Activated CD4-positive, alpha-beta T cell treated with anti-CD3 and anti-CD28 coated beads, Interleukin-2, amount 50 U/mL, for 16 hours (primary cell): Measurements from ENCODE around the gene NRAP.

Experiments used
- DNase-seq: peaks from one replicate; pipeline ENCODE4 v3.0.0-alpha.2; 2020

NRAP gene

DNA sequence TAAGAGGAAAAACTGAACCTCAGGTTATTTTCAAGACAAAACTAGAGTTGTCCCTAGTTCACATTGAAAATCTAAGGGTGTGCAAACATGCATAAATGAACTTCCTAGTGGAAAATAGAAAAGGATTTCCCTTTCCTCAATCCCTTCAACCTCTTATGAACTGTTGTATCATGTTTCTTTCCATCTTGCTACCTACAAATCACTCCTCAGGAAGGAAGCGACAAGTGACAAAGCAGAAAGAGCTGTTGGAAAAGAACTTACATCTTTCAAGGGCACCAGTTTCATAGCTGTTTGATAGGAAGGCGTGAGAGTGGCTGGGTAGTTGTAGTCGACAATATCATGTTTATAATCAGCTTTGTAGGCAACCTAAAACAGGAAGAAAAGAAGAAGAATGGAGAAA is 23.9 kb downstream of the NRAP start:
- no peak for DNase-seq

DNA sequence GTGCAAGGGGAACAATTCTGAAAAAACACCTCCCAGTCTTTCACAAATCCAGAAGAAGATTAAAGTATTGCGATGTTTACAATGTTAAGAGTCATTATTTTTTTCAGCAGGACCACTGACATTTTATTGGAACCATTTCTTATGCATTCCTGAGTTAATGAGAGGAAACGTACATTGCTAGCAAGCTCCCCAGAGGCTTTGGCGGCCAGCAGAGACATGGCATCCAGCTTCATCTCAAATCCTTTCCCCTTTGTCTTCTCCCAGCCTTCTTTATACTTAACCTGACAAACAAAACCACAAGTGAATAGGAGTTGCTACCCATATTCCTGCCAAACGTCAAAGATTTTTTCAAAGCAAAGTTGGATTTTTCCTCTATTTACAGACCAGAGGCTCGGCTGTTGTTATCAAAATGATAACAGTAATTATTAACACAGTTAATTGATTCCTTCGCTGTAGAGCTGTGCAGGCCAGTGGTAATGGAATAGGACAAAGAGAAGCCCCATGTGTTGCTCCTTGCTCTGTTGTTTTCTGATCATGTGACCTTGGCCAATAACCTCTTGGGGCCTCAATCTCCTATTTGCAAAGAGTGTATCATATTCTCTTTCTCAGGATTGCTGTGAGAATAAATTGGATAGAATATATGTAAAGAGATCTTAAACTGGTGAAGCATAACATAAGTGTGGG is 32.0 kb downstream of the NRAP start:
- no peak for DNase-seq

DNA sequence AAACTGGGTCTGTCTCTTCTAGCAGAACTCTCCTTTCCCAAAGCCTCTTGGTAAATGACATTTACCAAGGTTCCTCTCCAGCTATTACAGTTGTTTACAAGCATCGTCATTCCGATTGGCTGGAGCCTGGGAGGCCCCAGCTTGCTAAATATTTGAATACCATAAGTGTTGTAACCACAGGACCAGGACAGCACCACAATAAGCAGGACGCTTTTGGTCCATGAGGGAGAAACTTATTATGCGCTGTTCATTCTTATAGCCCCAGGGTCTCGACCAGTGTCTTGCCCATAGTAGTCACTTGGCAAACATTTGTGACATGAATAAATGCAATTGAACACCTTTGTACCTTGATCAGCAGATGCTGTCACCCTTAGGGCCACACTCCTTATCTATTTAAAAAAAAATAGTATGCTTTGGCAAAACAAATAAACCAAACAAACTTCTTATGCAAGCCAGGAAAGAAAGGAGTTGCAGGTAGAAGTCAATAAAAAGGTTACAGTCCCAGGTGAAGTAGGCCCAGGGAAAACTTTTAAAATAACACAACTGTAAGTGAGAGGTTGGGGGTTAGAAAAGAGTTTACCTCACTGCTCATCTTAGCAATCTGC is 32.8 kb downstream of the NRAP start:
- no peak for DNase-seq

DNA sequence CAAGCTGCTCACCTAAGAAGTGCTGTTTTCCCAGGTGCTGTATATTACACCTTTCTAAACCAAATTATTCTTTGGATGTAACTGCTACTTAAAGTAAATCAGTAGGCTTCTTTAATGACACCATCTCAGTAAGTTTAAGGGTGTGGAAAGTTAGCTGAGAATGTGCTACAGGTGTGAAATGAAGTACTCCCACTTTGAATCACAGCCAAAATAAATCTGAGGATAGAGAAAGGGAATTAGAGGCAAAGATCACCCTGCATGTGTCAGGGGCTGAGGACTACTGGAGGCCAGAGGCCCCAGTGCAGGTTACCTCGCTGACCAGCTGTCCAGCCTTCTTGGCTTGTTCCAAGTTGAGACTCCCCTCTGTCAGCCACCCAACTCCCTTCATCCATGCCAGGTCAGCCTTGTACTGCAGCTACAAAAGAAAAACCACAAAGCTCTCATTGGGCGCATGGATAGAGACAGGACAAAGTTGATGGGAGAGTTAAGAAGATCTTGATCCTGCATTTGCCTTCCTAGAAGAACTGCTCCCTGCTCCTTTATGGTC is 35.2 kb downstream of the NRAP start:
- no peak for DNase-seq

DNA sequence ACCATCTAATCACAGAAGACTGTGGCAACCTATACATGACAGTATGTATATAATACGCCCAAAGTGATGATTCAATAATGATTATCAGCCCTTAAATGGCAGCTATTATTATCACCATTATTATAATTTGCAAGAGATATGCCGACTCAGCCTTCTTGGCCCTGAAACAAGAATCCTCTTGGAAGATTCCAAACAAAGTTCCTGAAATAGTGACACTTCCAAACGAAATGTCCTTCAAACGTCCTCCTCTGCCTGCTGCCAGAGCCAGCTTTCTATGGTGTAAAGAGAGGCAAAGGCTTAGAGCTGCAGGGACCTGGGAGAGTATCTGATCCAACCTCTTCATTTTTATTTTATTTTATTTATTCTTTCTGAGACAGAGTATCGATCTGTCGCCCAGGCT is 36.0 kb downstream of the NRAP start:
- no peak for DNase-seq

DNA sequence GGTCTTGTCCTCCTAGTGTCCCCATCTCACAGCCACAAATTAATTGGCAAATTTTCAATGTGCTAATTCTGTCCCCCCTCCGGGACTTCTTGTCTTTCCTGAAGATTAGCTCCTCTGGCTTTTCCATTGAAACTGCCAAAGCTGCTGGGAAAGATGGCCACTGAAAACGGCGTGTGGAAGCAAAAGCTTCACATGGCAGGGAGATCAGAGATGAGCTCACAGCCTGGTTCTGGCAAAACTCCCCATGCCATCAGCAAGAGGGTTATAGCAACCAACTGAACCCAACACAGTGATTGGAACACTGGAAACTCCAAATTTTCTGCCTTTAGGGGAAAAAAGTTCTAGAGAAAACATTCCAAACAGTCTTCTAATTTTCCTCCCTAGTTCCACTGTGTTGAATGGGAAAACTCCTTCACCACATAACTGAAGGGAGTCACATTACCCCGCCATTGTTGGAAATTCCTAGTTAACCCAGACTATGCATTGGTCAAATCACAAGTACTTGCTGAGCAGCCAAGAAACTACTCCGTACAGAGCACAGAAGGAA is 37.0 kb downstream of the NRAP start:
- no peak for DNase-seq

DNA sequence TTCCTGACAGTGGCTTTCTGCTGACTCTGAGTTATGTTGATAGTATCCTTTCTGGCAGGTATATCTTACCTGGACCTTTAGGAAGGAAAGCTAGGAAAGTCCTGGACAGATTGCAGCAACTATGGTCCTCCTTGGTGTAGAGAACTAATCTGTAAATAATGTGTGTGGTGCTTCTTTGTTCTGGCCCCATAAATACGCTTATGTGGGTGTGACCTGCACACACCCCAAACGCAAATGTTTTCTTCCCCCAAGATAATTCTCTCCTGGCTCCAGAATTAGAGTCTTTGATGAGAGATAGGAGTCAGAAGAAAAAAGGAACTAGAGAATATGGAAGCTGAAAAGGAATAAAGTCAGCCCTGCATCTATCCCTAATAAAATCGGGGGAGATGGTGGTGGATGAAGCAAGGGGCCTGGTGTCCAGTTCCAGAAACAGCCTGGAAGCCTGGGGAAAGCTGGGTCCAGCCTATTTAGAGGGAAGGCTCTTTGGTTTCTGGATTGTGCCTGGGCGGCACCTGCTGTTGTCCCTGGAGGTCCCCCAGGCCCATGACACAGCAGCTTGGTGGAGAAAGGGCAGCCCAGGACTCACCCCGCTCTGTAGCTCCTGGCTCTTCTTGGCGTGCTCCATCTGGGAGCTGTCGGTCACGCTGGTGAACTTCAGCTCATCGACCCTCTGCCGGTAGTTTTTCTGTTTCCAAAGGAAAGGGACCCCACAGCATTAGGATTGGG is 38.2 kb downstream of the NRAP start:
- no peak for DNase-seq

DNA sequence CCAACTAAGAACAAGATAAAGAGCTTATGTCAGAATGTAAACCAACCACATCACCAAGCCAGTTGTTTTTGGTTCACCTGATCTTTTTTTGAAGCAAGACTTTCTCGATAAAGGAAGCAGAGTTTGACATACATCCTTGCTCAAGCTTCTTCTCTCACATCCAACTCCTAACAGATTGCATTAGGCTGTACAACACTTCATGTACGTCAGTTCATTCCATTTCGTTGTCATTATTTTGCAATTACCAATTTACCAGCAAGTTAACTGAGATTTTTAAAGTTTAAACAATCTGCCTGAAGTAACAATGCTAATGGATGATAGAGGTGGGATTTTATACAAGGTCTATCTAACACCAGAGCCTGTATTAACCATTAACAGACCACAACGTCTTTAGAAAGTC is 41.0 kb downstream of the NRAP start:
- DNase-seq: no peak

DNA sequence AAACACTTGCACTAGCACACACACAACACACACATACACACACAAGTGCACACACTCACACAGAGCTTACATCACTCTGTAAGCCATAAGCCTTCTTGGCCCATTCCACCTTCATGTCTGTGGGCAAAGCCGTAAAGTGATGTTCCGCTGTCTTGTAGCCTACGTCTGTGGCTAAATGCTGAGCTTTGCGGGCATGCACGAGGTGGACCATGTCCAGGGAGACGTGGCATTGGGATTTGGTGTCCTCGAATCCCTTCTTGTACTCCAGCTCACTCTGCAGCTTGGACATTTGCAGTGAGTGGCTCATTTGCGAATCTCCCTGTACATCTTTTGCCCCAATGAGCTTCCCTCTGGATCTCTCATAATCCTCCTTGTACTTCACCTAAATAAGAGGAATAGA is 42.0 kb downstream of the NRAP start:
- no peak for DNase-seq

DNA sequence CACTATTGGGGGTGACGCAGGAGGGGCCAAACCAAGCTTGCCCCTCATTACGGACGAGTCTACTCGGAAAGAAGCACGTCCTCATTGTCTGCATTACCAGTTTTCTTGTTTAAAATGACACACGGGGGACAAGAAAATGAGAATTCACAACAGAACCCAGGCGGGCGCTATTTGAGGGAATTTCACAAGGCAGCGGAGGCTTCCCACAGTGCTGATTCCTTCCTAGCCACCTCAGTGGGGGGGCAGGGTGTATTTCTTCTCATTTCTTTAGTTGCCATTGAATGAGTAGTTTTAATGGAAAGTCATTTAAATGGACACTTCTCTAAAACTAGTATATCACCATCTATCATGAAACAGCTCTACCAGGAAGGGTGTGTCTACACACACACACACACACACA is 42.9 kb downstream of the NRAP start:
- DNase-seq: no peak

DNA sequence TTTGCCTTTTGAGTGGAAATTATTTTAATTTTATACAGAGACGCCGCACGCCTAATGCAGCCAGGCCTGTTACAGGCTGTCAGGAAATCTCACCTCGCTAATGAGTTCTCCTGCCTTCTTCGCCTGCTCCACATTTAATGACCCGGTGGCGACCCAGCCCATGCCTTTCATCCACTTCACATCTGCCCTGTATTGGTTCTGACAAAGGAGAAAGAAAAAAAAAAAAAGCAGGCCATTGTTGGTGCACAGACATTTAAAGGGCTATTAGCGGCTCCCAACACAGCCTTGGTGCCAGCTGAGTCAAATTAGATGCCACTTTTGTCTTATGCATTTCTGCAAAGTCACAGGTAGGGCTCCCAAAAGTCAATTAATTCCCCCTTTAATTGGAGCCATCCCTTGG is 43.3 kb downstream of the NRAP start:
- no peak for DNase-seq

DNA sequence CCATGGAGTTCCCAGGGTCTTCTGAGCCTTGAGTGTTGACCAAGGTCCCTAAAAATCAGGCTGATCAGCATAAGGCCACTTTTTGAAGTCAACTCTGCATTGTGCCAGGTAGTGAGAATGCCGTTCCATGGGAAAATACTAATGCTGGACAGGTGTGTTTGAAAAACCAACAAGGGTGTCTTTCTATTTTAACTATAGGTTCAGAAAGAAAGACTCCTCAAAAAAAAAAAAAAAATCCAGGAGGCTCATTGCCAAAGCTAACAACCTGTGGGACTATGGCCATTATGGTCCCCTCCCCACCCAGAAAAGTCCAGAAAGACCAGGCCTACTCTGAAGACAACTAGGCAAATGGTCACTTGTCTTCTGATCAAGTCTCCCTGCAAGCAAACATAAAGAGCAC is 44.4 kb downstream of the NRAP start:
- DNase-seq: no peak

DNA sequence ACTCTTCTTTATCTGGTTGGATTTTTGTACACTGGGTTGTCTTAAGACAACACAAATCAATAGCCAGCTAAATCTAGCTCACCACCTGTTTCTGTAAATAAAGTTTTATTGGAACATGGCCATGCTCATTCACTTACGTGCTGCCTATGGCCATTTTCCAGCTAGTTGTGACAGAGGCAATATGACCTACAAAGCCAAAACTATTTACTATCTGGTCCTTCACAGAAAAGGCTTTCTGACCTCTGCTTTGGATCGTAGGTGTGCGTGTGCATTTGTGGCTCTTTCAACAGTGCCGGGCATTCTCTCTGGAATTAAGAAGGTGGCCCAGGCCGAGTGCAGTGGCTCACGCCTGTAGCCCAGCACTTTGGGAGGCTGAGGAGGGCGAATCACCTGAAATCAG is 45.5 kb downstream of the NRAP start:
- no peak for DNase-seq

DNA sequence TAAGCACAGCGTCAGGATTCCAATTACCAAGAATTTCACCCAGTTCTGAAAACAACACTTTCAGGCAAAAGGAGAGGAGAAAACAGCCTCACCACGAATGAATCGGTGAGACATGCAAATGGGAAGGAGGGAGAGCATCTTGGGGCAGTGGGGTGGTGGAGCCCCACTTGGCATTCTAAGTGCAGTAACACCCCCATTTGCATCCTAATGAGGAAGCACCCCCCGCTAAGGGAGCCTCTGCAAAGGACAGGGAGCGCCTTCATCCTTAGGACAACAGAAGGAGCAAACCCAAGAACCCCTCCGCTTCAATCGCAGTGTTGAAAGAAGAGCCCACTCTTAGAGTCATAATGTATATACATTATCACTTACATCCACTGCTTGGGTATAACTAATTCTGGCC is 46.8 kb downstream of the NRAP start:
- no peak for DNase-seq

DNA sequence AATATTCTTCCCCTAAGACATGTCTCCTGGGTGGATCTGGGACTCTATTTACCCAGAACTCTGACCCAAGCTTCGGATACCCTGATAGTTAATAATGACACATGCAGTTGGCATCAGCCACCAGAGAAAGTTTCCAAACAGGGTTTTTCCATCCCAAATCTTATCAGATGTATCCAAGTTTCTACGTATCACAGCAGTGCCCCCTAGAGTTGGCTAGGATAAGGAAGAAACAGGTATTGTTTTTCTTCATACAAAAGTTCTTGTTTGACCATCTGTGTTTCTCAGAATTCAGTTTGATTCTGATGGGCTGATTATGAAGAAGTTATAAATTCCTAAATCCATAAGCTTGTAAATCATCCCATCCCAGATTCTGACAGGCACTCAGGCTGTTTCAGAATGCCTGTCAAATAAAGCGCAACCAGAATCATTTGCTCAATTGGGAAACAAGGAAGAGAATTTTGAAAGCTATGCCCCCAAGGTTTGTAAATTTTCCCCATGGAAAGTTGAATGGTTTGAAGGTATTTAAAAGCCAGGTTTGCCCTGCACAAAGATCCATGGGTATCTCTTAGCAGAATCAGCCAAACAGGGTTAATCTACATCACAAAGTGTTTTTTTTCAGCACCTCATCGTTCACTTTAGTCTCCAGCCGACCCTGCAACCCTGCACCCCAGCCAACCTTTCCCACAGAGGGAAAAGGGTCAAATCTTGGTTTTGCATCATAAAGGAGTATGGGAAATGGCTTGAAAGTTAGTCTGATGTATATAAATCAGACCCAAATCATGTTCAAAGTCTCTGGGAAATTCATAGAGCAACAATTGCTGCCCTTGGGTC is 47.4 kb downstream of the NRAP start:
- no peak for DNase-seq

DNA sequence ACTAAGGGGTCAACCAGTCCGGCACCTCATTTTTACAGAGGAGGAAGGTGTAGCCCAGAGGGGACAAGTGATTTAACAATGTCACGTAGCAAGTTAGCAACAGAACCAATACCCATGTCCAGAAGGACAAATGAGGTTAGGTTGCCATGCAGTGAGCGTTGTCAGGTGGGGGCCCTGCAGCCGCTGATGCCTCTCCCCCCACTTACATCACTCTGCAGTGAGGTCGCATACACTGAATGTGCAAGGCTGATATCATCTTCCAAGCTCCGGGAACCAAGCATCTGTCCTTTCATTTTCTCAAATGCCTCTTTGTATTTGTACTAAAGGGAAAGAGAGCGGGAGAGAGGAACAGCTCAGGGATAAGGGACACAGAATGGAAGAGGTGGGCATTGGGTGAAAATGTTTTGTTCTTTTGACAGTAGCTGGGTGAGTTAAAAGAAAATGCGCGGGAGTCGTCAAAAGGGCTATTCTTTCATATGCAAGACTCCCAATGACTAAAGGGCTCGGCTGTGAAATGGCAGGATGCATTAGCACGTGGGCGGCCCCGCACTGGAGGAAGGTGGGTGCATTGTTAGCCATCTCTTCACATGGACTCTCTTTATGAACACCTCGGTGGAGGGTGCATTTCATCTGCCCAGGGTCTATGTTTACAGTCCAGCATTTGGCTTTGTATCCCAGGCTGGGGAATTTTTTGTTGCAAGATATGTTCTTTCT is 49.7 kb downstream of the NRAP start:
- no peak for DNase-seq

DNA sequence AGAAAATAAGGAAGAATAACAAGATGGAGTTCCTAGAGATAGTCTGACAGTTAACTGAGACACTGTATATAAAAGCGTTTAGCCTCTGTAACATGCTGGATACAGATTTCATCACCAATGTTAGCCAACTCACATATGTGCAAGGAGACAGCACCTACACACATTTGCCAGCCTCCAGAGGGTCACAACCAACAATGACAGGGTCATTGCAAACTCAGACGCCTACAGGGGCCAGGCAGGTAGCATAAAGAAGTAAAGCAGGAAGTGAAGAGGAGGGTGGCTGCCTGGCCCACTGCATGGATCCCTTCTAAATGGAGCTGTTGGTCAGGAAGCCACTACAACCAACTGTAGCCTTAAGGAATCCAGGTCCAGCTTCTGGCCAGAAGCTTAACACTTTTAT is 50.4 kb downstream of the NRAP start:
- no peak for DNase-seq

DNA sequence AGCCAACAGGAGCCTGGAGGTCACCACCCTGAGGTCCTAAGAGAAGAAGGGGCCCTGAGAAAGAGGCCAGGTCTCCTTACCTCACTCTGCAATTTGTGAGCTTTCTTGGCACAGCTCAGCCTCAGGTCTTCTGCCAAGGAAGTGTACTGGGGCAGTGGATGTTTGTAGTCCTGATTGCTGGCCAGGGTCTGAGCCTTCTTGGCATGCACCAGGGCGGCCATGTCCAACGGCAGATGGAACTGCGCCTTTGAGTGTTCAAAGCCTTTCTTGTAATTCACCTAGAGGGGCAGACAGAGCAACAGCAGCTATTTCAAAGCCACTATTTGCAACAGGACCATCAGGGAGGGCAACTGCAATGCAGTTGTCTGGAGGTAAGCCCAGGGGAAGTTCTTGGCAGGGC is 51.7 kb downstream of the NRAP start:
- no peak for DNase-seq

DNA sequence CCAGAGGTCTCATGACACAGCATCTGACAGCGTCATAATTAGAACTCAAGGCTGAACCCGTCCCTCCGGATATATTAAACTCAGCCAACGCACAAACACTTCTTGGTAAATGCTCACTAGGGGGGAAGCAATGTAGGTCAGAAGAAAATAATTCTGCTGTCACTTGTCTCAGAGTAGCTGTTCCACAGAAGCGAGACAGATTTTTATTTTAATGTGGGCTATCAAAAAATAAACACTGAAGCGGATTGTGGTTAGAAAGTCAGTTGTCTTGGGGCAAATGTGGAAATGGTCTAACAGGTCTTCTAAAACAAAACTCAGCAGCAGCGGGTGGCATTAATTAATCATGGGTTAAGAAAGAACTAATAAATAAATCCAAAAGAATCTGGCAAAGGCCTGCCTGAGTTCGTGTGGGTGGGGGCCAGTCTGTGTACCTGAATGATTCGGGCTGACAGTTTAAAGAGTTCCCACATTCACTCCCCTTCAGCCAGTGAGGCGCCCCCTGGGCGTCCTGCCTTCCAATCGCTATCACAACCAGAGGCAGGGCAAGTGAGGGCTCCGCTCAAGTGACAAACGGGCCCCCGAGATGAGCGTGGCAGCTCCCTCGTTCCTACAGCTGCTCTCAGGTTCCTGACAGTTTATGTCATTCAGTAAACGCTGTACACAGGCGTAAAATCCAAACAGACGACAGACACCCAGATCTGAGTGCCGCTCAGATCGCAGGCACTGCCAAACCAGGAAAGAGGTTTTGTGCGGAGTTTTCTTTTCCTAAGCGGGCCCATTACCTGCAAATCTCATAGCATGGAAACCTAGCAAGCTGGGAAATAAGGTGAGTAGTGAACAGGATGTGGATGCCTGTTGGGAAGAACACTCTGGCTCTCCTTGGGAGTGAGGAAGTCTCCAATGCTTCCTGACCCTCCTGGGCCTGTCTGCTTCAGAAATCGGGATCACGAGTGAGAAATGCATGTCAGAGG is 52.9 kb downstream of the NRAP start:
- DNase-seq: no peak

DNA sequence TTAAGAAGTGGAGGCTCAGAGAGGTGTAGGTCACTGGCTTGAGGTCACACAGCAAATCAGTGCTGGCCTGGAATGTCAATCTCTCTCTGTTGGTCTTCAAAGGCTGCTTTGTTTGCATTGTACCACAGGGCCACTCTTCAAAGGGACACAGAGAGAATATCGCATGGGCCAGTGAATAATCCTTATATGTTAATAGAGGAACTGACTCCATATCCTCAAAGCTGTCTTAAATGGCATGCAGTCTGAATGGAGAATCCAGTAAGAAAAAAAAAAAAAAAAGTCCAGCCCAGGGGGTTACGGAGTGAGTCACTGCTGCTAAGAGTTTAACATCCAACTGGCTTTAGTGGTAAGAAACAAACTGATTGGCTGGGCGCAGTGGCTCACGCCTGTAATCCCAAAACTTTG is 54.1 kb downstream of the NRAP start:
- DNase-seq: no peak
